ENCODE data around the gene PCP4L1.

DNA sequence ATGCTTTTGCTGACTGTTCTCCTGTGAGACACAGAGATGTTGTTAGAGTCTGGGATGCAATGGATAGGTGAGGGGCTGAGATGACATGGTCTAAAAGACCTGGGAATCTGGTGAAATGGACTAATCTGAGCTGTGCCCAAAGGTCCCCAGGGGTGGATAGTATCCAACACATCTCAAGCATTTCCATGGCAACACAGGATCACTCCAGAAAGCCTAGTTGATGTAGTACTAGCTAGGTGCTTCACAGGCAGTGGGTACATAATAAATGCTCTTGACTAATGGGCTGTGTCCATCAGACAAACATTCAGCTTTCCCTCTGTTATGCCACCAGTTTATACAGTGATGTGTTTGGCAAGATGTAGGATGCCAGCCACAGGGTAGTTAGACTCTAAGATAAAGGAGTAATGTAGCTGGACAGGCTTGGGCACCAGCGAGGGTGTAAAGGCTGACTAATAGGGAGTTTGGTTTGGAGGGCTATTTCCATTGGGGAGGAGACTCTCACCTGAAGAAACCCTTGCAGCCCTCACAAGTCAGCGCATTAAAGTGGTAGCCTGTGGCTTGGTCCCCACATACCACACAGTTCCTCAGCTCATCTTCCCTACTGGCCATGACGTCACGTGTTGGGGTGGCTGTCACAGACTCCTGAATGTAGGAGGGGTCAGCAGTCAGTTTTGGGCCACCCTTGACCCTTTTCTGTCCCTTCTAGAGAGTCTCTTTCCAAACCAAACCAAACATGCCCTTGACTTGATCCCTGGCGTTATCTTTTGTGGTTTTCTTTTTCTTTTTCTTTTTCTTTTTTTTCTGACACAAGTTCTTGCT lies 22.4 kb upstream of the PCP4L1 start:
- TF ChIP-seq POLR2AphosphoS5 (IDR thresholded peaks at IDR 0.05; ENCODE audit: low read depth, low read length) (no peak), POLR2A (IDR thresholded peaks at IDR 0.05; ENCODE audit: low read depth, low read length) (no peak), TAF1 (IDR thresholded peaks at IDR 0.05; ENCODE audit: low read depth, low read length) (no peak)

Data from GM12891 (cell line).